Neural progenitor cell (in vitro differentiated cells): ENCODE results near the gene OGDH. TPM values are rescaled to one million over a fixed set of nuclear protein-coding genes. Genes with fewer than 3 reads are reported as not detected.
A peak's percentile ranks its signal among the peaks of the same experiment; 100 is the strongest.

Source experiments
- DNase-seq: peaks from one replicate; pipeline ENCODE4 v3.0.0-alpha.2; 2016; ENCODE audit warnings: low spot score
- H2AFZ ChIP-seq: fragments of 200-600 bp; sonication (generic); replicated peaks from 2 replicates; pipeline ENCODE4 v1.6.1; 2016; ENCODE audit warnings: antibody characterized with exemption
- H3F3A ChIP-seq: fragments of 200-600 bp; sonication (generic); 2 replicates; pipeline ENCODE4 v1.6.1; 2016; ENCODE audit warnings: antibody characterized with exemption, low read depth
- H3K27ac ChIP-seq: fragments of 200-600 bp; sonication (generic); 2 replicates; pipeline ENCODE4 v1.5.1; 2016; ENCODE audit warnings: mild to moderate bottlenecking
- H3K27me3 ChIP-seq: fragments of 200-600 bp; sonication (generic); 2 replicates; pipeline ENCODE4 v1.6.1; 2016; ENCODE audit warnings: mild to moderate bottlenecking, moderate library complexity
- H3K36me3 ChIP-seq: fragments of 200-600 bp; sonication (generic); 2 replicates; pipeline ENCODE4 v1.5.1; 2016
- H3K4me1 ChIP-seq: fragments of 200-600 bp; sonication (generic); 2 replicates; pipeline ENCODE4 v1.6.1; 2016; ENCODE audit warnings: mixed run types
- H3K4me2 ChIP-seq: fragments of 200-600 bp; sonication (generic); 2 replicates; pipeline ENCODE4 v1.6.1; 2016
- H3K4me3 ChIP-seq: fragments of 200-600 bp; sonication (generic); 2 replicates; pipeline ENCODE4 v1.5.1; 2016
- H3K79me2 ChIP-seq: fragments of 200-600 bp; sonication (generic); 2 replicates; pipeline ENCODE4 v1.6.1; 2016; ENCODE audit warnings: low read depth
- H3K9ac ChIP-seq: fragments of 200-600 bp; sonication (generic); 2 replicates; pipeline ENCODE4 v1.6.1; 2016
- H3K9me3 ChIP-seq: fragments of 200-600 bp; sonication (generic); 2 replicates; pipeline ENCODE4 v1.5.1; 2016; ENCODE audit warnings: low read depth
- H4K20me1 ChIP-seq: fragments of 200-600 bp; sonication (generic); 2 replicates; pipeline ENCODE4 v1.6.1; 2016; ENCODE audit warnings: low read depth
- H3K27ac Mint-ChIP-seq: 3 replicates; pipeline ENCODE4 v1.8.0; 2021; ENCODE audit warnings: mixed read lengths
- H3K27me3 Mint-ChIP-seq: 2 replicates; pipeline ENCODE4 v1.8.0; 2022; ENCODE audit warnings: low read depth, mild to moderate bottlenecking, inconsistent platforms, moderate library complexity, mixed read lengths; ENCODE audit not compliant: insufficient read depth
- H3K36me3 Mint-ChIP-seq: 3 replicates; pipeline ENCODE4 v1.8.0; 2021; ENCODE audit warnings: mixed read lengths
- H3K4me1 Mint-ChIP-seq: 3 replicates; pipeline ENCODE4 v1.8.0; 2021; ENCODE audit warnings: mixed read lengths
- H3K4me3 Mint-ChIP-seq: 3 replicates; pipeline ENCODE4 v1.8.0; 2021; ENCODE audit warnings: mild to moderate bottlenecking, moderate library complexity, mixed read lengths
- H3K9me3 Mint-ChIP-seq: 3 replicates; pipeline ENCODE4 v1.8.0; 2020; ENCODE audit warnings: mixed read lengths
- EZH2 ChIP-seq: fragments of 200-600 bp; sonication (generic); IDR thresholded peaks from 2 replicates; pipeline ENCODE4 v1.6.1; 2017; ENCODE audit warnings: antibody characterized with exemption, mild to moderate bottlenecking, moderate library complexity
- EZH2phosphoT487 ChIP-seq: fragments of 200-600 bp; sonication (generic); IDR thresholded peaks from 2 replicates; pipeline ENCODE4 v1.6.1; 2017; ENCODE audit warnings: antibody characterized with exemption
- total RNA-seq: library from RNA; depleted of rRNA; stranded (reverse); fragments of >200 nt; gene quantifications from 2 replicates; pipeline ENCODE4 v1.2.3, GENCODE V29; 2015; ENCODE audit warnings: low replicate concordance
- TF ChIP-seq, protein P1 (sequence below): fragments of 200-600 bp; sonication (generic); IDR thresholded peaks from 2 replicates; pipeline ENCODE4 v1.5.1; 2017; ENCODE audit warnings: antibody characterized with exemption, mild to moderate bottlenecking

Gene OGDH
- total RNA-seq, 1 donor from 2014 or later: 25.2 TPM

DNA sequence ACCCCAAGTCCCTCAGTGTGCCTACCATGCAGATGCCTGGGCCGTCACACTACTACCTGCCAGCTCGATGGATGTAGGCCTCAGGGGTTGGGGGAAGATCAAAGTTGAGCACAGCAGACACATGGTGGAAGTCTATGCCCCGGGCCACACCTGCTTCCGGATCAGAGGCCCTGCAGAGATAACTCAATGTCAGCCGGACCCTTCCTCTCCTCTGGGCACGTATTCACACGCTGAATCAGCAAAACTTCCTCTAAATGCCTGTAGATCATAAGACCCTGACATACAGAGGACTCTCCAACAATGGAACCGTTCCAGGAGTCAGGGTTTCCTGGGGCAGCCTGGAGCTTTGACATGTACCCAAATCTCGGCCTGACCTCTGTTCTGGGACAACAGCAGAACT lies 36.5 kb upstream of the OGDH start:
- Mint-ChIP-seq H3K36me3 (peaks cover 40% of the 10 kb centered on the region), H3K9me3 (no peaks in the 10 kb centered on the region), H3K4me1 (peaks cover 18% of the 10 kb centered on the region), H3K27me3 (peaks cover 5% of the 10 kb centered on the region), H3K4me3 (no peak overlapping the region), H3K27ac (no peak overlapping the region)
- Histone ChIP-seq H3K36me3 (peaks cover 7% of the 10 kb centered on the region), H3K9ac (no peak overlapping the region), H3K27ac (no peak overlapping the region), H2AFZ (no peak overlapping the region), H3F3A (peaks cover 25% of the 10 kb centered on the region), H3K4me3 (no peak overlapping the region), H3K27me3 (no peaks in the 10 kb centered on the region), H3K9me3 (no peaks in the 10 kb centered on the region), H3K4me2 (no peak overlapping the region), H3K4me1 (peaks cover 15% of the 10 kb centered on the region), H4K20me1 (no peaks in the 10 kb centered on the region), H3K79me2 (peaks cover 33% of the 10 kb centered on the region)
- no peak for DNase-seq
- TF ChIP-seq EZH2phosphoT487 (no peak), EZH2 (no peak)
- TF ChIP-seq, protein P1, sequence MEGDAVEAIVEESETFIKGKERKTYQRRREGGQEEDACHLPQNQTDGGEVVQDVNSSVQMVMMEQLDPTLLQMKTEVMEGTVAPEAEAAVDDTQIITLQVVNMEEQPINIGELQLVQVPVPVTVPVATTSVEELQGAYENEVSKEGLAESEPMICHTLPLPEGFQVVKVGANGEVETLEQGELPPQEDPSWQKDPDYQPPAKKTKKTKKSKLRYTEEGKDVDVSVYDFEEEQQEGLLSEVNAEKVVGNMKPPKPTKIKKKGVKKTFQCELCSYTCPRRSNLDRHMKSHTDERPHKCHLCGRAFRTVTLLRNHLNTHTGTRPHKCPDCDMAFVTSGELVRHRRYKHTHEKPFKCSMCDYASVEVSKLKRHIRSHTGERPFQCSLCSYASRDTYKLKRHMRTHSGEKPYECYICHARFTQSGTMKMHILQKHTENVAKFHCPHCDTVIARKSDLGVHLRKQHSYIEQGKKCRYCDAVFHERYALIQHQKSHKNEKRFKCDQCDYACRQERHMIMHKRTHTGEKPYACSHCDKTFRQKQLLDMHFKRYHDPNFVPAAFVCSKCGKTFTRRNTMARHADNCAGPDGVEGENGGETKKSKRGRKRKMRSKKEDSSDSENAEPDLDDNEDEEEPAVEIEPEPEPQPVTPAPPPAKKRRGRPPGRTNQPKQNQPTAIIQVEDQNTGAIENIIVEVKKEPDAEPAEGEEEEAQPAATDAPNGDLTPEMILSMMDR: no peak

DNA sequence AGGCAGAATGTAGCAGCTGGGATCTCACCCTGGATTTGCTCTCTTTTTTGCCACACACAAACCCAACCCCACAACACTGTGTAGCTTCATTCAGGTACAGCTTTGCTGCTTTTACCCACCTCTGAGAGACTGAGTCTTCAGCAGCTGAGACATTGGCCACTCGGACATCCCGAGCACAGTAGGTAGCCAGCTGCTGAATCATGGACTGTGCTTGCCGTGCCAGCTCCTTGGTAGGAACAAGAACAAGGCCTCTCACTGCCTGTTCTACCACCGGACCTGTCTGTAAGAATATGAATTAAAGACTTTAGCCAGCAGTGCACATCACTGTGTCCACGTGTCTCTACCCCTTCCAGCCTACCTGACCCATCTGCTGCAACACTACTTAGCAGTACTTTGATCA lies 33.7 kb upstream of the OGDH start:
- peaks cover 17% of the 10 kb centered on the region for H3K4me1 ChIP-seq
- H3K36me3 ChIP-seq: peaks cover 7% of the 10 kb centered on the region
- Mint-ChIP-seq H3K36me3 (peaks cover 43% of the 10 kb centered on the region), H3K27ac (peak overlapping the region; percentile 96), H3K9me3 (no peaks in the 10 kb centered on the region), H3K4me3 (peak overlapping the region; percentile 98), H3K27me3 (peaks cover 3% of the 10 kb centered on the region), H3K4me1 (peaks cover 27% of the 10 kb centered on the region)
- H3K9me3 ChIP-seq: no peaks in the 10 kb centered on the region
- H3K27ac ChIP-seq: no peak overlapping the region
- TF ChIP-seq, protein P1: no peak
- no peak for TF ChIP-seq EZH2
- H4K20me1 ChIP-seq: no peaks in the 10 kb centered on the region
- H3K4me3 ChIP-seq: peak overlapping the region; percentile 73
- H3F3A ChIP-seq: peaks cover 23% of the 10 kb centered on the region
- peak overlapping the region; percentile 73 for H3K9ac ChIP-seq
- peaks cover 39% of the 10 kb centered on the region for H3K79me2 ChIP-seq
- DNase-seq: no peak
- peak overlapping the region; percentile 92 for H3K4me2 ChIP-seq
- H3K27me3 ChIP-seq: no peaks in the 10 kb centered on the region
- no peak overlapping the region for H2AFZ ChIP-seq

DNA sequence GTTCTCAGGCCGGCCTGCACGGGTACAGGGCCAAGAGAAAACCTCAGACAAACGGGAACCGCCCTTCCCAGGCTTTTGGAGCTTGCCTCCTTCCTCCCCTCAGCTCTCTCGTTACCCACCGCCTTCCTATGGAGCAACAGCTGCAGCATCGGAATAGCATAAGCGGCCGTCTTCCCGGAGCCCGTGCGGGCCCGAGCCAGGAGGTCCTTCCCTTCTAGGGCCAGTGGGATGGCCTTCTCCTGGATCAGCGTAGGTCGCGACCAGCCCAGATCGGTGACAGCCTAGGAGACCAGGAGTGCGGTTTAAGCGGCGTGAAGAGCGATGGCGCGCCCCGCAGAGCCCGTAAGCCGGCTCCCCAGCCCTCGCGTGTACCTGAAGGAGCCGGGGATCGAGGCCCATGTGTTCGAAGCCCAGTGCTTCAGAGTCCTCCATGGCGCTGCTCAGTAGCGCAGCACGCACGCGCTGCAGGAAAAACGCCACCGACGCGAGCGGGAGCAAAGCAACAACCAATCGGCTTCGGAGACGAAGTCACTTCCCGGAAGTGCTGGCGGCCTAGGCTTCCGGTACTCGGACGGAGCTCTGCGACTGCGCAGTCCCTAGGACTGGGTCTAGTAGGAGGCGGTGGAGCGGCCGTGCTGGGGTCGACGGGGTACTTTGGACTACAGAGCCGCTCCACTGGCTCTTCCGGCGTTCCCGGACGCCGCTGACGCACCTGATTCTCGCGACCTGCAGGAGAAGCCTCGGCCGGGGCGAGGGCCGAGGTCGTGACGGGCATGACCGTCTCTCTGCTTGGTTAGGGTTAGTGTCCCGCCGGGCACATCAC lies 32.8 kb upstream of the OGDH start, which contains the start of gene DDX56:
Gene DDX56, minus strand, starts transcription at position 445 of the 823 bp plus-strand sequence. Its CDS starts 13 bp downstream, at position 432.
- peaks cover 17% of the 10 kb centered on the region for H3K4me1 ChIP-seq
- peak; percentile 97 for DNase-seq
- H3K4me3 ChIP-seq: peak within 1 kb of the TSS; percentile 73
- Mint-ChIP-seq H3K4me1 (peaks cover 27% of the 10 kb centered on the region), H3K36me3 (peaks cover 39% of the 10 kb centered on the region), H3K27ac (peak within 1 kb of the TSS; percentile 96), H3K9me3 (no peaks in the 10 kb centered on the region), H3K27me3 (peaks cover 3% of the 10 kb centered on the region), H3K4me3 (peak within 1 kb of the TSS; percentile 98)
- H3K4me2 ChIP-seq: peak within 1 kb of the TSS; percentile 92
- H3K27ac ChIP-seq: peak within 1 kb of the TSS; percentile 71
- H3F3A ChIP-seq: peaks cover 26% of the 10 kb centered on the region
- H3K9me3 ChIP-seq: no peaks in the 10 kb centered on the region
- H3K27me3 ChIP-seq: no peaks in the 10 kb centered on the region
- peaks cover 7% of the 10 kb centered on the region for H3K36me3 ChIP-seq
- H3K79me2 ChIP-seq: peaks cover 39% of the 10 kb centered on the region
- no peak for TF ChIP-seq EZH2
- TF ChIP-seq EZH2phosphoT487: no peak
- TF ChIP-seq, protein P1: no peak
- H4K20me1 ChIP-seq: no peaks in the 10 kb centered on the region
- peak within 1 kb of the TSS; percentile 60 for H2AFZ ChIP-seq
- peak within 1 kb of the TSS; percentile 73 for H3K9ac ChIP-seq
